Endothelial cell of umbilical vein (primary cell): Measurements from ENCODE around the gene CCSER1.

Experiments
- CTCF ChIP-seq, 2 donors: IDR thresholded peaks; 1 replicate in 1 of 2; 2 replicates in 1 of 2; pipeline ENCODE4 v1.5.1; 2011; ENCODE audit warnings: low read length in 2 of 2, mild to moderate bottlenecking in 2 of 2, moderate library complexity in 2 of 2, control low read depth in 1 of 2, inconsistent platforms in 1 of 2, low read depth in 1 of 2; ENCODE audit not compliant: insufficient read depth in 1 of 2; ENCODE audit errors: extremely low read depth in 1 of 2
- EZH2 ChIP-seq: IDR thresholded peaks from 2 replicates; pipeline ENCODE4 v1.6.1; 2012; ENCODE audit warnings: borderline replicate concordance, low read depth, mild to moderate bottlenecking, moderate library complexity, low read length, inconsistent platforms; ENCODE audit not compliant: severe bottlenecking
- FOS ChIP-seq: IDR thresholded peaks from 2 replicates; pipeline ENCODE4 v1.6.1; 2011; ENCODE audit warnings: mild to moderate bottlenecking, low read length, moderate library complexity, borderline replicate concordance; ENCODE audit not compliant: insufficient read depth
- GATA2 ChIP-seq: IDR thresholded peaks from 2 replicates; pipeline ENCODE4 v1.7.0; 2011; ENCODE audit warnings: low read depth, mild to moderate bottlenecking, moderate library complexity, mixed read lengths, low read length; ENCODE audit not compliant: insufficient read length, insufficient read depth
- JUN ChIP-seq: IDR thresholded peaks from 2 replicates; pipeline ENCODE4 v1.6.1; 2011; ENCODE audit warnings: borderline replicate concordance, low read depth; ENCODE audit not compliant: insufficient read length, insufficient read depth
- MAX ChIP-seq: IDR thresholded peaks from 2 replicates; pipeline ENCODE4 v1.6.1; 2011; ENCODE audit not compliant: insufficient read depth, insufficient read length
- MYC ChIP-seq: IDR thresholded peaks from one replicate; pipeline ENCODE4 v1.6.1; 2011; ENCODE audit warnings: mild to moderate bottlenecking, low read depth, low read length
- POLR2A ChIP-seq: IDR thresholded peaks from 2 replicates; pipeline ENCODE4 v1.6.1; 2012; ENCODE audit warnings: low read depth, mild to moderate bottlenecking, control low read depth, low read length
- POLR2AphosphoS5 ChIP-seq: IDR thresholded peaks from 2 replicates; pipeline ENCODE4 v1.6.1; 2012; ENCODE audit warnings: low read depth, mild to moderate bottlenecking, control low read depth, low read length, moderate library complexity; ENCODE audit not compliant: insufficient read depth

GRCh38 chr4:90888571-90888970 lies 761.4 kb downstream of the CCSER1 start:
- TF ChIP-seq JUN (no peak), CTCF (IDR thresholded peaks at IDR 0.05; ENCODE audit: extremely low read depth in 1 of 2, insufficient read depth in 1 of 2, low read depth in 1 of 2, low read length in 2 of 2) (no peak), POLR2AphosphoS5 (no peak), POLR2A (no peak), MAX (no peak), EZH2 (no peak), MYC (no peak), FOS (no peak), GATA2 (no peak)
